ENCODE data around the gene TMIE. TPM values are rescaled to one million over a fixed set of nuclear protein-coding genes. Genes with fewer than 3 reads are reported as not detected.
A peak's percentile ranks its signal among the peaks of the same experiment; 100 is the strongest.

The TMIE gene
- total and polyA plus RNA-seq, 9 of the 15 experiments (the other 6 are each of a cell fraction or from before 2014, with no cell fraction given): not detected

- no peak for TF ChIP-seq ETS1 (conservative IDR thresholded peaks at IDR 0.05; ENCODE audit: control insufficient read depth, low read depth, low read length)
- TF ChIP-seq TEAD1 (CRISPR knock-in tag; IDR thresholded peaks at IDR 0.05): no peak
- TF ChIP-seq POLR2G (IDR thresholded peaks at IDR 0.05; ENCODE audit: low read depth, low read length): 0 out of 2 replicates have a peak, but pooled peaks have one; percentile 30
- 0 out of 4 replicates have a peak, but pooled peaks of 1 of the 2 experiments have one; percentile 47 for TF ChIP-seq MAZ (CRISPR knock-in tag; conservative IDR thresholded peaks at IDR 0.05 in 1 of 2, IDR thresholded peaks at IDR 0.05 in 1 of 2)
- TF ChIP-seq RBM14 (IDR thresholded peaks at IDR 0.05; ENCODE audit: borderline replicate concordance, insufficient read depth, low read depth, low read length): 0 out of 2 replicates have a peak, but pooled peaks have one; percentile 34
- no peak for TF ChIP-seq USF2 (CRISPR knock-in tag; IDR thresholded peaks at IDR 0.05)
- TF ChIP-seq GABPA (tag; conservative IDR thresholded peaks at IDR 0.05; ENCODE audit: low read depth): no peak
- TF ChIP-seq HNRNPL (IDR thresholded peaks at IDR 0.05; ENCODE audit: low read depth, low read length): peak; percentile 77
- peak; percentile 56 for TF ChIP-seq RBM25 (IDR thresholded peaks at IDR 0.05; ENCODE audit: low read depth, low read length, severe bottlenecking)
- TF ChIP-seq ZNF583 (CRISPR knock-in tag; IDR thresholded peaks at IDR 0.05): no peak
- TF ChIP-seq CTCFL (IDR thresholded peaks at IDR 0.05; ENCODE audit: borderline replicate concordance, insufficient read depth, low read depth, low read length, poor library complexity, severe bottlenecking): peak; percentile 66
- TF ChIP-seq NFE2 (IDR thresholded peaks at IDR 0.05; ENCODE audit: low read depth): no peak
- no peak for TF ChIP-seq FOS (IDR thresholded peaks at IDR 0.05; ENCODE audit: extremely low read depth, insufficient read length)
- no peak for TF ChIP-seq PATZ1 (CRISPR knock-in tag; IDR thresholded peaks at IDR 0.05; ENCODE audit: borderline replicate concordance)
- TF ChIP-seq ATF1 (CRISPR knock-in tag; IDR thresholded peaks at IDR 0.05): no peak
- TF ChIP-seq ATF1 (tag; IDR thresholded peaks at IDR 0.05): 0 out of 2 replicates have a peak, but pooled peaks have one; percentile 32
- TF ChIP-seq ZBTB7A (IDR thresholded peaks at IDR 0.05; ENCODE audit: borderline replicate concordance, control insufficient read depth, low read depth, low read length): peak; percentile 64
- no peak for TF ChIP-seq MCM5 (IDR thresholded peaks at IDR 0.05; ENCODE audit: low read depth)
- peak in 1 of 3 experiments; percentile 43 for TF ChIP-seq YY1 (IDR thresholded peaks at IDR 0.05; ENCODE audit: borderline replicate concordance in 1 of 3, control insufficient read depth in 1 of 3, extremely low read depth in 1 of 3, insufficient read depth in 3 of 3, insufficient read length in 1 of 3, insufficient replicate concordance in 2 of 3, low read depth in 1 of 3, low read length in 2 of 3)
These were observed 55.5 kb downstream of the TMIE start (continued) for GRCh38 chr3:46756642-46757041.

Measured in K562 (cell line).